ENCODE data around the gene DIAPH1. TPM values are rescaled to one million over a fixed set of nuclear protein-coding genes. Genes with fewer than 3 reads are reported as not detected.
"Not testable (repeated sequence)": the region's sequence is repeated elsewhere in the genome, so short reads cannot be mapped to it uniquely, and the experiment has no call there.

Gene DIAPH1
- total RNA-seq, 5 donors from 2014 or later (not counting 1 experiment from before 2014, with no cell fraction given): 190 to 271 (median 211) TPM

DNA sequence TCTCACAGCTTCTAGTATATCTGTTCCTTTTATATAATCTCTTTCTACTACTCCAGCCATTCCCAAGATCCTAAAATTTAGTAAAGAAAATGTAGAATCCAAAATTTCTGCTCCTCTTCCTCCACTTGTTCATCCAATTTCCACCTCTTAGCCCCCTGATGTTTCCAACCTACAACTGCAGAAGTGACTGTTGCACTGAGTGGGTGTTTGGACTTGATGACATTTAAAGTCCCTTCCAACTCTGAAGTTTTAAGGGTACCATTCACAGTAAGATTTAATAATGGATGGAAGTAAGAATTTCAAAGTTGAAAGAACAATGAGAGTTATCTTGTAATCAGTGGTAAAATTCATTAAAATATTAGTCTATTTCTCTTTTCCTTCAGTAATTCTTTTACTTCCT, 5.5 kb downstream of the DIAPH1 start:
- Mint-ChIP-seq H3K27me3 (no peaks in the 10 kb centered on the region), H3K27ac (peak overlapping the region; percentile 72 to 73), H3K4me1 (peaks cover 86 to 93% (median 89%) of the 10 kb centered on the region in 3 donors), H3K36me3 (peaks cover 32% of the 10 kb centered on the region), H3K4me3 (peak overlapping the region; percentile 4 to 53 (median 52)), H3K9me3 (no peaks in the 10 kb centered on the region)
- DNase-seq: no peak
- H3K27me3 ChIP-seq (replicated peaks in 1 of 2; ENCODE audit: control insufficient read depth in 2 of 2, extremely low read depth in 1 of 2, insufficient read depth in 2 of 2, low read length in 1 of 2): no peaks in the 10 kb centered on the region
- ChIA-PET POLR2A (interaction anchor here (0.6 to 1.3 kb wide), 2 partner anchors 12 to 33 kb away, joined by 7 read pairs; no protein-coding TSS in a partner anchor), CTCF (interaction anchor here (0.6 to 14.5 kb wide), 6 partner anchors 9 to 50 kb away, joined by 3 to 514 read pairs (median 3); no protein-coding TSS in a partner anchor)
- no peak overlapping the region for H3K4me3 ChIP-seq (ENCODE audit: control insufficient read depth in 1 of 2, extremely low read depth in 1 of 2, low read length in 1 of 2)
- peaks cover 42 to 73% of the 10 kb centered on the region in 2 experiments for H3K4me1 ChIP-seq (ENCODE audit: control insufficient read depth in 1 of 2, extremely low read depth in 1 of 2, insufficient read depth in 2 of 2, low read length in 2 of 2)
- ATAC-seq (replicated peaks in 1 of 4): no peak
- peaks cover 0 to 9% of the 10 kb centered on the region in 2 donors for H3K36me3 ChIP-seq (ENCODE audit: control insufficient read depth in 2 of 2, extremely low read depth in 1 of 2, insufficient read depth in 1 of 2, low read length in 1 of 2)
- peak overlapping the region; percentile 14 for H3K27ac ChIP-seq (ENCODE audit: low read length)
- H3K9me3 ChIP-seq: no peaks in the 10 kb centered on the region

- peaks cover 51 to 81% of the 10 kb centered on the region in 2 experiments for H3K4me1 ChIP-seq (ENCODE audit: control insufficient read depth in 1 of 2, extremely low read depth in 1 of 2, insufficient read depth in 2 of 2, low read length in 2 of 2)
- H3K27ac Mint-ChIP-seq: peak overlapping the region; percentile 58 to 92
- no peak overlapping the region for H3K4me3 ChIP-seq (ENCODE audit: control insufficient read depth in 1 of 2, extremely low read depth in 1 of 2, low read length in 1 of 2)
- H3K4me3 Mint-ChIP-seq: peak overlapping the region; percentile 14 to 73 (median 32)
- ATAC-seq (replicated peaks in 1 of 4) (no peak), DNase-seq (no peak)
- no peaks in the 10 kb centered on the region for H3K9me3 ChIP-seq
- 76% methylated on average over 3 of the region's 3 CpGs for WGBS (ENCODE audit: insufficient coverage)
- H3K27me3 Mint-ChIP-seq: no peaks in the 10 kb centered on the region
- H3K27me3 ChIP-seq (replicated peaks in 1 of 2; ENCODE audit: control insufficient read depth in 2 of 2, extremely low read depth in 1 of 2, insufficient read depth in 2 of 2, low read length in 1 of 2): no peaks in the 10 kb centered on the region
- peaks cover 25% of the 10 kb centered on the region for H3K36me3 Mint-ChIP-seq
- no peaks in the 10 kb centered on the region for H3K9me3 Mint-ChIP-seq
- peak overlapping the region; percentile 28 for H3K27ac ChIP-seq (ENCODE audit: low read length)
- ChIA-PET POLR2A (interaction anchor here in 1 of 2 donors (0.7 kb wide), 1 partner anchor 9 kb away, joined by 3 read pairs; no protein-coding TSS in a partner anchor), CTCF (no interaction called here)
- peaks cover 0 to 9% of the 10 kb centered on the region in 2 donors for H3K36me3 ChIP-seq (ENCODE audit: control insufficient read depth in 2 of 2, extremely low read depth in 1 of 2, insufficient read depth in 1 of 2, low read length in 1 of 2)
- H3K4me1 Mint-ChIP-seq: peaks cover 92 to 96% (median 94%) of the 10 kb centered on the region in 3 donors
Observed at GRCh38 chr5:141611289-141611688, 7.5 kb downstream of the DIAPH1 start.

GRCh38 chr5:141609921-141610320, 8.9 kb downstream of the DIAPH1 start:
- H3K27me3 ChIP-seq (replicated peaks in 1 of 2; ENCODE audit: control insufficient read depth in 2 of 2, extremely low read depth in 1 of 2, insufficient read depth in 2 of 2, low read length in 1 of 2); H3K9me3 Mint-ChIP-seq; H3K36me3 ChIP-seq (ENCODE audit: control insufficient read depth in 2 of 2, extremely low read depth in 1 of 2, insufficient read depth in 1 of 2, low read length in 1 of 2); H3K27me3 Mint-ChIP-seq; H3K4me3 ChIP-seq (ENCODE audit: control insufficient read depth in 1 of 2, extremely low read depth in 1 of 2, low read length in 1 of 2); DNase-seq; H3K9me3 ChIP-seq; ATAC-seq (replicated peaks in 1 of 4); POLR2A ChIA-PET: not testable (repeated sequence)
- Mint-ChIP-seq H3K4me1 (peaks cover 92 to 99% (median 94%) of the 10 kb centered on the region in 3 donors), H3K36me3 (peaks cover 21% of the 10 kb centered on the region), H3K27ac (peak overlapping the region; percentile 88 to 92), H3K4me3 (peak overlapping the region; percentile 21 to 73 (median 53))
- H3K27ac ChIP-seq (ENCODE audit: low read length): peak overlapping the region; percentile 83
- peaks cover 42 to 86% of the 10 kb centered on the region in 2 experiments for H3K4me1 ChIP-seq (ENCODE audit: control insufficient read depth in 1 of 2, extremely low read depth in 1 of 2, insufficient read depth in 2 of 2, low read length in 2 of 2)
- no CpG with 5 or more reads among the region's 7 CpGs for WGBS (ENCODE audit: insufficient coverage)
- CTCF ChIA-PET: interaction anchor here (0.5 to 5.3 kb wide), 4 partner anchors 8 to 1220 kb away, joined by 3 to 86 read pairs (median 5); partner anchors contain the start of gene DIAPH1 (in 1 of the 2)

DNA sequence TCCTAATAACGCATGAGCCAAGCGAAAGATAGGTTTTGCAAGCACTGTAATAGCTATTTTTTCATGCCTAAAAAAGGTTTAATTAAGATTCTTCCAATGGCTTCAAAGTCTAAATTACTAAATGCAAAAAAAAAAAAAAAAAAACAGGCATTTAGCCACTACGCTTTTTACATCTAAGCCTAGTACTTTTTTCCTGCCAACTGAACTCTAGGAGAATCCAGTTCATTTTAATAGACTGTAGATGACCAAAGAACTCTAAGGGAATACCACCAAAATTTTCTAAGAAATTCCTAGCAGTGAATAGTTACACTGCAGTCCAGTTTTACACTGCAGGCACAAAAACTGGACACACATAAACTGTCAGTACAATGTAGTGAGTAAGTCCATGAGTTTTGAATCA, 9.8 kb downstream of the DIAPH1 start:
- Histone ChIP-seq H3K27ac (ENCODE audit: low read length) (peak overlapping the region; percentile 83), H3K4me1 (ENCODE audit: control insufficient read depth in 1 of 2, extremely low read depth in 1 of 2, insufficient read depth in 2 of 2, low read length in 2 of 2) (peaks cover 43 to 87% of the 10 kb centered on the region in 2 experiments), H3K27me3 (replicated peaks in 1 of 2; ENCODE audit: control insufficient read depth in 2 of 2, extremely low read depth in 1 of 2, insufficient read depth in 2 of 2, low read length in 1 of 2) (no peaks in the 10 kb centered on the region), H3K4me3 (ENCODE audit: control insufficient read depth in 1 of 2, extremely low read depth in 1 of 2, low read length in 1 of 2) (no peak overlapping the region), H3K9me3 (no peaks in the 10 kb centered on the region), H3K36me3 (ENCODE audit: control insufficient read depth in 2 of 2, extremely low read depth in 1 of 2, insufficient read depth in 1 of 2, low read length in 1 of 2) (peaks cover 0 to 9% of the 10 kb centered on the region in 2 donors)
- Mint-ChIP-seq H3K4me3 (peak overlapping the region in 1 of 3 donors; percentile 73), H3K27me3 (no peaks in the 10 kb centered on the region), H3K9me3 (no peaks in the 10 kb centered on the region), H3K36me3 (peaks cover 16% of the 10 kb centered on the region), H3K4me1 (peaks cover 92 to 99% (median 94%) of the 10 kb centered on the region in 3 donors), H3K27ac (peak overlapping the region; percentile 88 to 92)
- WGBS (ENCODE audit: insufficient coverage): no CpG with 5 or more reads among the region's 3 CpGs
- DNase-seq (no peak), ATAC-seq (replicated peaks in 1 of 4) (no peak)
- ChIA-PET POLR2A (interaction anchor here (0.6 to 1.2 kb wide), 4 partner anchors 8 to 1223 kb away, joined by 3 to 17 read pairs (median 4); no protein-coding TSS in a partner anchor), CTCF (interaction anchor here (0.5 to 5.3 kb wide), 11 partner anchors 9 to 1219 kb away, joined by 3 to 86 read pairs (median 6); partner anchors contain the start of genes DIAPH1 (in 1 of the 2) and TAF7 (in 1 of the 2))

- Mint-ChIP-seq H3K4me1 (peaks cover 93 to 99% (median 94%) of the 10 kb centered on the region in 3 donors), H3K27ac (peak overlapping the region; percentile 88 to 92), H3K36me3 (peaks cover 16% of the 10 kb centered on the region), H3K4me3 (peak overlapping the region; percentile 39 to 73 (median 49)), H3K27me3 (no peaks in the 10 kb centered on the region), H3K9me3 (no peaks in the 10 kb centered on the region)
- Histone ChIP-seq H3K27me3 (replicated peaks in 1 of 2; ENCODE audit: control insufficient read depth in 2 of 2, extremely low read depth in 1 of 2, insufficient read depth in 2 of 2, low read length in 1 of 2) (no peaks in the 10 kb centered on the region), H3K36me3 (ENCODE audit: control insufficient read depth in 2 of 2, extremely low read depth in 1 of 2, insufficient read depth in 1 of 2, low read length in 1 of 2) (peaks cover 0 to 9% of the 10 kb centered on the region in 2 donors), H3K27ac (ENCODE audit: low read length) (peak overlapping the region; percentile 83), H3K4me3 (ENCODE audit: control insufficient read depth in 1 of 2, extremely low read depth in 1 of 2, low read length in 1 of 2) (no peak overlapping the region), H3K9me3 (no peaks in the 10 kb centered on the region), H3K4me1 (ENCODE audit: control insufficient read depth in 1 of 2, extremely low read depth in 1 of 2, insufficient read depth in 2 of 2, low read length in 2 of 2) (peaks cover 44 to 88% of the 10 kb centered on the region in 2 experiments)
- no CpG with 5 or more reads among the region's 1 CpG for WGBS (ENCODE audit: insufficient coverage)
- DNase-seq (no peak), ATAC-seq (replicated peaks in 1 of 4) (no peak)
- ChIA-PET CTCF (interaction anchor here (0.7 to 5.3 kb wide), 11 partner anchors 9 to 817 kb away, joined by 3 to 86 read pairs (median 6); partner anchors contain the start of genes DIAPH1 (in 1 of the 2), HDAC3 (in 1 of the 2), RELL2 (in 1 of the 2) and TAF7 (in 1 of the 2)), POLR2A (interaction anchor here (0.7 to 1.2 kb wide), 4 partner anchors 9 to 1223 kb away, joined by 3 to 17 read pairs (median 4); no protein-coding TSS in a partner anchor)
Observed at GRCh38 chr5:141608557-141608956, 10.2 kb downstream of the DIAPH1 start.

- Histone ChIP-seq H3K27me3 (replicated peaks in 1 of 2; ENCODE audit: control insufficient read depth in 2 of 2, extremely low read depth in 1 of 2, insufficient read depth in 2 of 2, low read length in 1 of 2) (no peaks in the 10 kb centered on the region), H3K9me3 (no peaks in the 10 kb centered on the region), H3K36me3 (ENCODE audit: control insufficient read depth in 2 of 2, extremely low read depth in 1 of 2, insufficient read depth in 1 of 2, low read length in 1 of 2) (peaks cover 0 to 9% of the 10 kb centered on the region in 2 donors), H3K27ac (ENCODE audit: low read length) (peak overlapping the region; percentile 83), H3K4me3 (ENCODE audit: control insufficient read depth in 1 of 2, extremely low read depth in 1 of 2, low read length in 1 of 2) (no peak overlapping the region), H3K4me1 (ENCODE audit: control insufficient read depth in 1 of 2, extremely low read depth in 1 of 2, insufficient read depth in 2 of 2, low read length in 2 of 2) (peaks cover 46 to 89% of the 10 kb centered on the region in 2 experiments)
- DNase-seq (no peak), ATAC-seq (replicated peaks in 1 of 4) (no peak)
- peak overlapping the region; percentile 88 to 92 for H3K27ac Mint-ChIP-seq
- H3K9me3 Mint-ChIP-seq: no peaks in the 10 kb centered on the region
- ChIA-PET POLR2A (interaction anchor here (0.5 to 1.2 kb wide), 4 partner anchors 9 to 28 kb away, joined by 3 to 17 read pairs (median 6); no protein-coding TSS in a partner anchor), CTCF (interaction anchor here (0.9 to 5.3 kb wide), 10 partner anchors 10 to 818 kb away, joined by 3 to 86 read pairs (median 8); partner anchors contain the start of genes DIAPH1 (in 1 of the 2), HDAC3 (in 1 of the 2), RELL2 (in 1 of the 2) and TAF7 (in 1 of the 2))
- no peaks in the 10 kb centered on the region for H3K27me3 Mint-ChIP-seq
- peaks cover 13% of the 10 kb centered on the region for H3K36me3 Mint-ChIP-seq
- peak overlapping the region; percentile 47 to 73 (median 49) for H3K4me3 Mint-ChIP-seq
- H3K4me1 Mint-ChIP-seq: peaks cover 92 to 99% (median 94%) of the 10 kb centered on the region in 3 donors
- no CpG with 5 or more reads among the region's 2 CpGs for WGBS (ENCODE audit: insufficient coverage)
Observed at GRCh38 chr5:141608046-141608445, 10.8 kb downstream of the DIAPH1 start.

Measured in T-cell (primary cell).